ENCODE results near the gene UMAD1. TPM values are rescaled to one million over a fixed set of nuclear protein-coding genes. Genes with fewer than 3 reads are reported as not detected.

UMAD1 gene
- total RNA-seq, 4 donors from 2014 or later = 39.4 to 46.4 (median 44.0) TPM

DNA sequence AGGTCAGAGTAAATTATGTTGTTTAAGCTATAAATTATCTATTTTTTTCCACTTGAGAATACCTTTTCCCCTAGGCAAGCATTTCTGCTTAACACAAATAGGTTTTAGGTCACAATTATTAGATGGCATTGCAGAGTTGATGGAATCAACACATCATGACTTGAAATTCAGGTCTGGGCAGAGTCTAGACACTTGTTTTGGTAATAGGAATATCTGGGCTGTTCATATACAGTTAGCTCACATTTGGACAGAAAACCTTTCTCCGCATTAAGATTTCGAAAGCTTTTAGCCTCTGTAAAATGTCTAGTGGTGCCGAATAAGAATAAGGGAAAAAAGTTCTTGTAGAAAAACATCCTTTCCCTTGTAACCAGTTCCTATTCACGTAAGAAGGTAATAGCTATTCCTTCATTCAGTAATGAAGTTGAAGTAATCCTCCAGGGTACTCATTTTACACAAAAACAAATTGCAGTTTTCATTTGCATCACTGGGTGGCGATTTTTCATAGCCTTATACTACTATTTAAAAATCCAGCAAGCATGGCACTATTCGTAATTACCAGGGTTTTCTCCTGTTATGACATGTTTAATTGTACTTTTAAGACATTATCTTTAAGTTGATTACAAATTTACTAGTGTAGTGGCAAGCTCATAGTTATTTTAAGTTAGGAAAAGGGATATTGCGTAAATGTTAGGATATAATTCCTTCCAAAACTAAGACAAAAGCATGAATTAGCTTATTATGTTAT lies 40.8 kb downstream of the UMAD1 start:
- H3K9me3 ChIP-seq = no peaks in the 10 kb centered on the region
- H3K4me1 ChIP-seq = peaks cover 20 to 27% of the 10 kb centered on the region in 2 donors
- no peaks in the 10 kb centered on the region for H3K36me3 ChIP-seq
- peak; percentile 33 to 47 for DNase-seq
- intact Hi-C loops (cut with DNase I) = loop anchor here (10.0 kb wide), 1 partner anchor 63 kb away; no protein-coding TSS in a partner anchor
- H3K27me3 ChIP-seq = no peaks in the 10 kb centered on the region
- TF ChIP-seq, protein P1, sequence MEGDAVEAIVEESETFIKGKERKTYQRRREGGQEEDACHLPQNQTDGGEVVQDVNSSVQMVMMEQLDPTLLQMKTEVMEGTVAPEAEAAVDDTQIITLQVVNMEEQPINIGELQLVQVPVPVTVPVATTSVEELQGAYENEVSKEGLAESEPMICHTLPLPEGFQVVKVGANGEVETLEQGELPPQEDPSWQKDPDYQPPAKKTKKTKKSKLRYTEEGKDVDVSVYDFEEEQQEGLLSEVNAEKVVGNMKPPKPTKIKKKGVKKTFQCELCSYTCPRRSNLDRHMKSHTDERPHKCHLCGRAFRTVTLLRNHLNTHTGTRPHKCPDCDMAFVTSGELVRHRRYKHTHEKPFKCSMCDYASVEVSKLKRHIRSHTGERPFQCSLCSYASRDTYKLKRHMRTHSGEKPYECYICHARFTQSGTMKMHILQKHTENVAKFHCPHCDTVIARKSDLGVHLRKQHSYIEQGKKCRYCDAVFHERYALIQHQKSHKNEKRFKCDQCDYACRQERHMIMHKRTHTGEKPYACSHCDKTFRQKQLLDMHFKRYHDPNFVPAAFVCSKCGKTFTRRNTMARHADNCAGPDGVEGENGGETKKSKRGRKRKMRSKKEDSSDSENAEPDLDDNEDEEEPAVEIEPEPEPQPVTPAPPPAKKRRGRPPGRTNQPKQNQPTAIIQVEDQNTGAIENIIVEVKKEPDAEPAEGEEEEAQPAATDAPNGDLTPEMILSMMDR (IDR thresholded peaks at IDR 0.05) = peak; percentile 30 to 83 (median 54)
- no peak for TF ChIP-seq POLR2A (IDR thresholded peaks at IDR 0.05)
- no peak overlapping the region for H3K4me3 ChIP-seq (replicated peaks in 1 of 3)
- 36 to 42% methylated on average over 7 of the region's 7 CpGs for WGBS, 2 donors
- peak overlapping the region; percentile 17 to 85 (median 53) for H3K27ac ChIP-seq

DNA sequence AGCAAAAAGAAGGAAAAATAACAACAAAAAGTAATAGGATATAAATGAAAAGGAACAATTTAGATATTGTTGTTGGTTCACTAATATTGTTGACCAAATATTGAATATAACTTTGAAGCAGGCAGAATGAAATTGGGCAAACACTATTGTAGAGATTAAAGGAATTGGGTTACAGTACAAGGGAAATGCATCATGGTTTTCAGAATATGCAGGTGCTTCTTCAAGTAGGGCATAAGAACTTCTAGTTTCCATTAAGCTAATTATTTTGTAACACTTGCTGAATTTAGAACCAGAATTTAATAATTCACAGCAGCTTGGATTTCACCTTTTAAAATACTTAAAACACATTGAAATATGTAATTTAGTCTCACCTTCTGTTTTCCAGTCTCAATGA lies 41.4 kb downstream of the UMAD1 start:
- Histone ChIP-seq H3K4me3 (replicated peaks in 1 of 3) (no peak overlapping the region), H3K36me3 (no peaks in the 10 kb centered on the region), H3K4me1 (peaks cover 20 to 32% of the 10 kb centered on the region in 2 donors), H3K9me3 (no peaks in the 10 kb centered on the region), H3K27ac (peak overlapping the region in 2 of 3 donors; percentile 53 to 85), H3K27me3 (no peaks in the 10 kb centered on the region)
- intact Hi-C loops (cut with DNase I) = loop anchor here (10.0 kb wide), 1 partner anchor 63 kb away; no protein-coding TSS in a partner anchor
- TF ChIP-seq, protein P1 (IDR thresholded peaks at IDR 0.05) = no peak
- TF ChIP-seq POLR2A (IDR thresholded peaks at IDR 0.05) = no peak
- DNase-seq = no peak

DNA sequence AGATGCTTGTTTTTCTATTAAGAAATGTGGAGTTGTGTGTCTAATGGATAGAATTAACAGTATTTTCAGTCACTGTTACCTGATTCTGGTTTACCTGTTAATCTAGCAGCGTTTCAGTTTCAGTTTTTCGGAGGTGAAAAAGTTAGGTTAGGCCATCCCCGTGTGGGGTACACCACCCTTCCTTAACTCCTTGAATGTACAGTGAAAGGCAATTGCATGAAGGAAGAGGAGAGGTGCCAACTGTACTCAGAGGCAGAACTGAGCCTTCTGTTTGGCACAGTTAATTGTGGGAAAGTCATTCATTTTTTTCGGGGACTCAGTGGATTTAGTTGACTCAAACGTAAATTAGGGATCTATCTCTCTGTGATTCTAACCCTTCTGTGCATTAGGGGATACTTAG lies 42.3 kb downstream of the UMAD1 start:
- 60 to 66% methylated on average over 5 of the region's 5 CpGs for WGBS, 2 donors
- H3K27me3 ChIP-seq = no peaks in the 10 kb centered on the region
- DNase-seq = no peak
- H3K36me3 ChIP-seq = no peaks in the 10 kb centered on the region
- peaks cover 20 to 41% of the 10 kb centered on the region in 2 donors for H3K4me1 ChIP-seq
- H3K4me3 ChIP-seq (replicated peaks in 1 of 3) = no peak overlapping the region
- H3K27ac ChIP-seq = peak overlapping the region in 2 of 3 donors; percentile 7 to 85
- H3K9me3 ChIP-seq = no peaks in the 10 kb centered on the region
- intact Hi-C loops (cut with DNase I) = loop anchor here (10.0 kb wide), 1 partner anchor 62 kb away; no protein-coding TSS in a partner anchor
- TF ChIP-seq, protein P1 (IDR thresholded peaks at IDR 0.05) = no peak
- TF ChIP-seq POLR2A (IDR thresholded peaks at IDR 0.05) = no peak

DNA sequence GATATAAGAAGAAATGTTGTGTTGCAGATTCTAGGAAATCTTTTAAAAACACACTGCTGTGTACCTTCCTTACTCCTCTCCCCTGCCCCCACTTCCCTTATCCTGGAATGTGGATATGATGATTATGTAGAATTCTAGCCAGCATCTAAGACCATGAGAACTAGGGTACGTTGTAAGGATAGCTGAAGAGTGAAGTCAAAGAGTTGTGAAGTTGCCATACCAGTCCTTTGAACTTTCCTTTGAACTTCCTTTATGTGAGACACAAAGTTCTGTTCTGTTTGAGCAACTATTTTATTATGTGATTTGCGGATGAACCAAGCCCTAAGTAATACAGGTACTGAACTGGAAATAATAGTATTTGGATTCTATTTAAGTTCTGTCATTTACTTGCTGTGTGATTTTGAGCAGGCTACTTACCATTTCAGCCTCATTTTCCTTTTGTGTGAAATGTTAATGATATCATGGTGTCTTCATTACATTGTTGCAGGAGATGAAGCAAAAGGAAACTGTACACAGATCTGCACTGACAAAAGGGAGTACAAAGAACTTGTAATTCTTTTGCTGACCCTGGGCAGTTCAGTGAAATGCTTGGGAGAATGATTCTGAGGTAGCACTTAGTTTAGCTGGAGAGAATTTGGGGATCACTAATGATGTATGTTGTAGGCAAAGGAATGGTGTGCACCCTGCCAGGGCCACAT lies 46.4 kb downstream of the UMAD1 start:
- no peak overlapping the region for H3K4me3 ChIP-seq (replicated peaks in 1 of 3)
- intact Hi-C loops (cut with DNase I) = loop anchor here (10.0 kb wide), 1 partner anchor 58 kb away; no protein-coding TSS in a partner anchor
- TF ChIP-seq POLR2A (IDR thresholded peaks at IDR 0.05) = no peak
- TF ChIP-seq, protein P1 (IDR thresholded peaks at IDR 0.05) = no peak
- no peak for DNase-seq
- H3K9me3 ChIP-seq = no peaks in the 10 kb centered on the region
- WGBS, 2 donors = 73 to 76% methylated on average over 2 of the region's 2 CpGs
- H3K27ac ChIP-seq = peak overlapping the region in 1 of 3 donors; percentile 54
- H3K4me1 ChIP-seq = peaks cover 11 to 33% of the 10 kb centered on the region in 2 donors
- no peaks in the 10 kb centered on the region for H3K36me3 ChIP-seq
- H3K27me3 ChIP-seq = no peaks in the 10 kb centered on the region

Measured in thyroid gland (tissue), 4 donors.